Esophagus (tissue), 2 donors: ENCODE results near the gene UBAP1L. TPM values are rescaled to one million over a fixed set of nuclear protein-coding genes. Genes with fewer than 3 reads are reported as not detected.

Experiments
- H3K27ac ChIP-seq, 2 donors: one replicate each; pipeline ENCODE4 v1.5.1; 2013; ENCODE audit warnings: low read depth in 2 of 2, mild to moderate bottlenecking in 2 of 2, inconsistent platforms in 1 of 2, low read length in 1 of 2, moderate library complexity in 1 of 2
- H3K27me3 ChIP-seq, 2 donors: one replicate each; pipeline ENCODE4 v1.6.1; 2013; ENCODE audit warnings: low read length in 2 of 2, control low read depth in 1 of 2, mild to moderate bottlenecking in 1 of 2; ENCODE audit not compliant: insufficient read depth in 2 of 2, control insufficient read depth in 1 of 2
- H3K36me3 ChIP-seq, 2 donors: one replicate each; pipeline ENCODE4 v1.6.1; 2013; ENCODE audit warnings: low read length in 1 of 2; ENCODE audit not compliant: control insufficient read depth in 2 of 2, insufficient read depth in 2 of 2
- H3K4me1 ChIP-seq, 2 donors: one replicate each; pipeline ENCODE4 v1.6.1; 2013; ENCODE audit warnings: low read length in 1 of 2; ENCODE audit not compliant: control insufficient read depth in 2 of 2, insufficient read depth in 2 of 2
- H3K4me3 ChIP-seq, 2 donors: one replicate each; pipeline ENCODE4 v1.5.1; 2013; ENCODE audit warnings: low read length in 2 of 2, mild to moderate bottlenecking in 2 of 2, low read depth in 1 of 2, moderate library complexity in 1 of 2
- H3K9me3 ChIP-seq, 2 donors: one replicate each; pipeline ENCODE4 v1.6.1; 2013; ENCODE audit warnings: mild to moderate bottlenecking in 2 of 2, low read depth in 1 of 2, low read length in 1 of 2, moderate library complexity in 1 of 2; ENCODE audit not compliant: control insufficient read depth in 2 of 2, insufficient read depth in 1 of 2
- WGBS, 2 donors: extraction: QIAGEN DNeasy Blood & Tissue Kit; methylation state at CpG; one replicate each; pipeline ENCODE4 v1.1.7; 2013; 5-methylcytosine and 5-hydroxymethylcytosine counted together
- polyA plus RNA-seq, 2 donors: library from polyadenylated mRNA; stranded (reverse); fragments of 200-250 nt; gene quantifications; one replicate each; pipeline ENCODE4 v1.2.3, GENCODE V29; 2013
- donor health status: healthy with polysubstance abuse.
- donor health status: Bipolar disorder and iron deficiency.

UBAP1L gene
- polyA plus RNA-seq, 2 donors = 0.89 to 5.7 TPM

DNA sequence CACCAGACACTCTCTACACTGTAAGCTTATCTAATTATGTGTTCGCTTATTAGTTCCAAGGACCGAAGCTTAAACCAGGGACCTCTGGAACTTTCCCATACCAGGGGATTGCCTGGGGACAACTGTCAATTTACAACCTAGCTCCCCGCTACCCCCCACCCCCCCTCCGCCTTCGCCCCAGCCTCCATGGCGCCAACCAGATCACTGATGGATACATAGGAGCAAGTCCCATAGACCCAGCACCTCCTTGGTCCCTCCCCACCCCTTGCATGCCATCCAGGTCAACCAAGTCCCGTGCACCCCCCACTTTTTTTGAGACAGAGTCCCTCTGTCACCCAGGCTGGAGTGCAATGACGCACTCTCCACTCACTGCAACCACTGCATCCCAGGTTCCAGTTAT is 19.5 kb upstream of the UBAP1L start:
- WGBS, 2 donors = 84 to 95% methylated on average over 8 of the region's 8 CpGs

DNA sequence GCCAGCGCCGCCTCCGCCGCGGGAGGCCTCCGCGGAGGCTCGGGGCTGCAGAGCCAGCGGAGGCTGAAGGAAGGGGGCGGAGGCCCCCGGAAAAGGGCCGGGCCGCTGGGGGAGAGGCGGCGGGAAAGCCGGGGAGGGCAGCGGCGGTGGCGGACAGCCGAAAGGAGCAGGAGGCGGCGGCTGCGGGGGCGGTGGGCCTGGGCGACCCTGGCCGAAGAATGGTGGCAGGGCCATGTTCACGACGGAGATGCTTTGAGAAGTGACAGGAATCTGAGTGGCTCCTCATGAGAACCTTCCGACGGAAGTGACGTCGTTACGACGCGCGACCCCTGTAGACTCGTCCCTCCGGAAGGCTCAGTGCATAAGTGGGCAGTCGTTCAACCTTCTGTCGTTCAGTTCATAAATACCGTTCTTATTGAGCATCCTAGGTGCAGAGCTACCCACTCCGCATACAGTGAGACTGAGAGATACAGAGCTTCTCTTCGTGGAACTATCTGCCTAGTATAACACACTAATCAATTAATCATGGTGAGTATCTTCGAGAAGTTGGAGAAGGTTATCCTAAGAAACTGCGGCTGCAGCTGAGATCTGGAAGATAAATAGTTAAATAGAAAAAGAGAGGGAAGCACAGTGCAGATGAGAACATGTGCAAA is 18.7 kb upstream of the UBAP1L start, which contains the start of gene PDCD7:
Gene PDCD7, minus strand, starts transcription at position 261 of the 653 bp plus-strand sequence. Its CDS starts 27 bp downstream, at position 234.
- Histone ChIP-seq H3K36me3 (peaks cover 0 to 3% of the 10 kb centered on the region in 2 donors), H3K9me3 (no peaks in the 10 kb centered on the region), H3K4me1 (no peaks in the 10 kb centered on the region), H3K4me3 (peak within 1 kb of the TSS; percentile 80 to 82), H3K27me3 (no peaks in the 10 kb centered on the region), H3K27ac (peak within 1 kb of the TSS; percentile 89)
- WGBS, 2 donors = 1% methylated on average over 34 to 45 of the region's 45 CpGs

More for the DNA sequence above, 19.5 kb upstream of the UBAP1L start:
- Histone ChIP-seq H3K4me1 (no peaks in the 10 kb centered on the region), H3K36me3 (no peaks in the 10 kb centered on the region), H3K27ac (no peak overlapping the region), H3K27me3 (no peaks in the 10 kb centered on the region), H3K4me3 (no peak overlapping the region), H3K9me3 (no peaks in the 10 kb centered on the region)

DNA sequence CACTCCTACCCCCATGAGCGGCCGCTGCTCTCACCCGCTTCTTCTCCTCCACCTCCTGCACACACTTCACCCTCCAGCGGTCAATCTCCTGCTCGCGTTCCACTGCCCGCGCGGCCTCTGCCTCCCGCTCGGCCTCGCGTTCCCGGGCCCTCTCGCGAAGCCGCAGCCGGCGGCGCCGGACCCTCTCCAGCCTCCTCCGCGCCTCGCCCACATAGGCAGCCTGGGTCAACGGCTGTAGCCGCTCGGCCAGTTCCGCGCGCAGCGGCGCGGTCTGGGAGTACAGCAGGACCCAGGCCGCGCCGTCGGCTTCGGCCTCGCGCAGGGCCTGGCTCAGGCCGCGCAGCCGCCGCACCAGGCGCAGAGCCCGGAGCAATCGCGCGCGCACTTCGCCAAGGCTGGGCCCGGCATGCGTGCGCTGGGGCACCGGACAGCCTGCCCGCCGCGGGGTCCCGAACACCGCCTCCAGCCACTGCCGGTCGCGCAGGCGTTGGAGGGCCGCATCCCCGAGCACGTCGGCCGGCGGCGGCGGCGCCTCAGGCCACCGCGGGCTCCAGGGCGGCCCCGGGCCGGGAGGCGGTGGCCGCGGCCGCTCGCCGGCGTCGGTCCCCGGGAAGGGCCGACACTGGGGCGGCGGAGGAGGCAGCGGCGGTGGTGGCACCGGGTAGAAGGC is 18.0 kb upstream of the UBAP1L start:
- WGBS, 2 donors = 0% methylated on average over 93 of the region's 93 CpGs
- Histone ChIP-seq H3K36me3 (peaks cover 0 to 3% of the 10 kb centered on the region in 2 donors), H3K27ac (peak overlapping the region; percentile 89), H3K9me3 (no peaks in the 10 kb centered on the region), H3K27me3 (no peaks in the 10 kb centered on the region), H3K4me1 (no peaks in the 10 kb centered on the region), H3K4me3 (peak overlapping the region; percentile 80 to 82)

DNA sequence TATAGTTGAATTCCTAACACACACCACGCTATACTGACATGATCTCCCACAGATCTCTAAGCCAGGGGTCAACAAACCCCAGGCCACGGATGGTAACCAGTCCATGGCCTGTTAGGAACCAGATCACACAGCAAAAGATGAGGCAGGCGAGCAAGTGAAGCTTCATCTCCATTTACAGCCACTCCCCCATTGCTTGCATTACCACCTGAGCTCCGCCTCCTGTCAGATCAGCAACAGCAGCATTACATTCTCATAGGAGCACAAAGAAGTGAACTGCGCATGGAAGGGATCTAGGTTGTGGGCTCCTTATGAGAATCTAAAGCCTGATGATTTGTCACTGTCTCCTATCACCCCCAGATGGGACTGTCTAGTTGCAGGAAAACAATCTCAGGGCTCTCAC is 15.9 kb upstream of the UBAP1L start:
- peak overlapping the region in 1 of 2 donors; percentile 41 for H3K27ac ChIP-seq

DNA sequence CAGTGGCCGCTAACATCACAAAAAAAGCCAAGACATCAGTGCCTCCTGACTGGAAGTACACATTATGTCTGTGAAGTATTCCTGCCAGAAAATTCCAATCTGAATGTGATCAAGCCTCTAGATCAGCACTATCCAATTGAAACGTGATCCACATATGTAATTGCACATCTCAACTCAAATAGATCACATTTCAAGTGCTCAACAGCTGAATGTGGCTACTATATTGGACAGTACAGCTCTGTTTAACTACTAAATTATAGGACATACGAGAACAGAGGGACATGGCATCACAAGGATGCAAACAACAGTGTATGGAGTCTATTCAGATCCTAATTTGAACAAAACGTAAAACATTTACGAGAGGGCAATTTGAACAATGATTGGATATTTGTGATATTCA is 542 bp upstream of the UBAP1L start:
- Histone ChIP-seq H3K9me3 (no peaks in the 10 kb centered on the region), H3K27me3 (no peaks in the 10 kb centered on the region), H3K4me1 (no peaks in the 10 kb centered on the region), H3K27ac (no peak overlapping the region), H3K36me3 (peaks cover 11 to 15% of the 10 kb centered on the region in 2 donors), H3K4me3 (no peak overlapping the region)
- WGBS, 2 donors = 85 to 87% methylated on average over 5 of the region's 5 CpGs

More for the DNA sequence above, 15.9 kb upstream of the UBAP1L start:
- no peaks in the 10 kb centered on the region for H3K9me3 ChIP-seq
- H3K4me1 ChIP-seq = no peaks in the 10 kb centered on the region
- peaks cover 2 to 3% of the 10 kb centered on the region in 2 donors for H3K36me3 ChIP-seq
- H3K4me3 ChIP-seq = no peak overlapping the region
- no peaks in the 10 kb centered on the region for H3K27me3 ChIP-seq
- WGBS, 2 donors = 73 to 80% methylated on average over 5 of the region's 5 CpGs

DNA sequence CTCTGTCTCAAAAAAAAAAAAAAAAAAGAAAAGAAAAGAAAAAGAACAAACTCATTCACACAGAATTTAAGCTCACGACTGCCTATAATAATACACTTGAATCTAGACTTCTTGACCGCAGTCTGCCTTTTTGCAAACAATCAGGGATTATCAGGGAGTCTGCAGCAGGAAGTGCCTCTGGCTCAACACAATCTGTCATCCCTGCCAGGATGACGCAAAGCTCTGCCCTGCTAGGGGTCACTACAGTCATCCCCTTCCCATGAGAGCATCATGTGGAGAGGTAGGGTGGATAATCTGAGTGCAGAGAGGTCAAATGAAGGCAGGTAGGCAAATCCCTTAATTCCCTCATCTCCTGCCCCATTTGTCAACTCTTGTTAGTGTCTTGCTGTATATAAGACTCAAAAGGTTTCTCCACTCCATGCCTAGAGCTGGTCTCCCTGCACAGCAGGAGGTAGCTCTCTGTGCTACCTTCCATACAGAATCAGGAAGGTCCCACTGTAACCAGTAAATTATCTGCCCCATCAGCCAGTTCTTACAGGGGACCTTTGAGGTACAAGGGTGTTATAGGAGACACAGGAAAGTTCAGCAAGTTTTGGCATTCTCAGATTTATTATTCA is 4.2 kb downstream of the UBAP1L start:
- H3K36me3 ChIP-seq = peaks cover 3 to 7% of the 10 kb centered on the region in 2 donors
- no peak overlapping the region for H3K4me3 ChIP-seq
- no peaks in the 10 kb centered on the region for H3K4me1 ChIP-seq
- no peaks in the 10 kb centered on the region for H3K9me3 ChIP-seq
- WGBS, 2 donors = 40 to 42% methylated on average over 3 of the region's 3 CpGs
- H3K27ac ChIP-seq = peak overlapping the region in 1 of 2 donors; percentile 52
- H3K27me3 ChIP-seq = no peaks in the 10 kb centered on the region

DNA sequence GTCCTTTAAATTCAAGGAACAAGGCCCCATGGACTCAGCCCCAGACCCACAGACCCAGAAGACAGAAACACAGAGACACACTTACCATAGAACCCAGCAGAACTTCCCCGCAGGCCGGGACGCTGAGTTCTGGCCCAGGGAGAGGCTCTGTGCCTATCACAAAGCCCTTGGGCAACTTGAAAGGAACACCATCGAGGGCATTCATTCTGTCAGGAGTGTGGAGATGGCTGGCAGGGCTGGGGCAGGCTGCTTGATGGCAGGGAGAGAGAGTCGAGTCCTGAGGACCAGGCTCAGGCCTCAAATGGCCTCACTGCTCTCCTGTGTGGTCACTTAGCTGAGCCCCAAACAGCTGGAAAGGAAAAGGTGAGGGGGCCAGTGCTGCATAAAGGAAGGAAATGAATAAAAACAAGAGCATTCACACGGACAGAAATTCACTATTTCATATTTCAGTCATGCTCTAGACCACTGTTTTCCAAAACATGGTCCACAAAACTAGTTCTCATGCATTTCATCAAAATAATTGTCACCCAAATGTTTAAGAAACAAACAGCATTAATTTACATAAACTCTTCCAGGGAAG is 8.9 kb downstream of the UBAP1L start:
- 76 to 85% methylated on average over 6 of the region's 6 CpGs for WGBS, 2 donors
- peaks cover 0 to 7% of the 10 kb centered on the region in 2 donors for H3K4me1 ChIP-seq
- no peaks in the 10 kb centered on the region for H3K27me3 ChIP-seq
- no peak overlapping the region for H3K4me3 ChIP-seq
- H3K36me3 ChIP-seq = peaks cover 0 to 10% of the 10 kb centered on the region in 2 donors
- no peaks in the 10 kb centered on the region for H3K9me3 ChIP-seq
- H3K27ac ChIP-seq = no peak overlapping the region

DNA sequence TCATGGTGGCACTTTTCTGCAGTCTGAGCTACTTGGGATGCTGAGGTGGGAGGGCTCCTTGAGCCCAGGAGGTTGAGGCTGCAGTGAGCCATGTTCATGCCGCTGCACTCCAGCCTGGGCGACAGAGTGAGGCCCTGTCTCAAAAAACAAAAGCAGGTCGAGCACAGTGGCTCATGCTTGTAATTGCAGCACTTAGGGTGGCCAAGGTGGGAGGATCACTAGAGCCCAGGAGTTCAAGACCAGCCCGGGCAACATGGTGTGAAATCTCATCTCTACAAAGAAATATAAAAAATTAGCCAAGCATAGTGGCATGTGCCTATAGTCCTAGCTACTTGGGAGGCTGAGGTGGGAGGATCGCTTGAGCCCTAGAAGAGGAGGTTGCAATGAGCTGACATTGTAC is 10.0 kb downstream of the UBAP1L start:
- H3K4me1 ChIP-seq = peaks cover 0 to 11% of the 10 kb centered on the region in 2 donors
- H3K27ac ChIP-seq = no peak overlapping the region
- no peaks in the 10 kb centered on the region for H3K27me3 ChIP-seq
- 87 to 91% methylated on average over 5 of the region's 5 CpGs for WGBS, 2 donors
- H3K4me3 ChIP-seq = no peak overlapping the region
- no peaks in the 10 kb centered on the region for H3K9me3 ChIP-seq
- peaks cover 0 to 13% of the 10 kb centered on the region in 2 donors for H3K36me3 ChIP-seq

DNA sequence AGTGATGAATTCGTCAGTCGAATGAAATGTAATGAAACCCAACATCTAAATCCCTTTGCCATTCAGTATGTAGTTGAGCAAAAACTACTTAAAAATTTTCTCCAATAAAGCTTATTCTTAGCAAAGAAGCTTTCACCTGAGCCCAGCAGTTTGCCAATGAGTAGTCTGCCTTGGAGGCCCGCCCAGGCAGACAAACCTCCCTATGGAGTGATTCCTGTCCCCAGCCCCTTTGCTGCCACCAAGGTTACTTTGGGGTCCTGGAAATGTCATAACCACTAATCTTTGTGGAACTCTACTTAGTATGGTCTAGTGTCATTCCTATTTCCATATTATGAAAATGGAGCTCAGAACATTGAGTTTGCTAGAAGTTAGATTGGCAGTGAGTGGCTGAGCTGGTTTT is 12.1 kb downstream of the UBAP1L start:
- WGBS, 2 donors = 96 to 98% methylated on average over 3 of the region's 3 CpGs
- no peak overlapping the region for H3K4me3 ChIP-seq
- peaks cover 5 to 22% of the 10 kb centered on the region in 2 donors for H3K36me3 ChIP-seq
- no peaks in the 10 kb centered on the region for H3K9me3 ChIP-seq
- H3K4me1 ChIP-seq = peaks cover 0 to 11% of the 10 kb centered on the region in 2 donors
- H3K27ac ChIP-seq = no peak overlapping the region
- H3K27me3 ChIP-seq = no peaks in the 10 kb centered on the region
